GM10266 (cell line): ENCODE data around the gene ADGRL3.
"Not testable (repeated sequence)": the region's sequence is repeated elsewhere in the genome, so short reads cannot be mapped to it uniquely, and the experiment has no call there.

Experiments used
- DNase-seq: peaks from one replicate; pipeline ENCODE4 v3.0.0; 2012; ENCODE audit errors: extremely low spot score
- TF ChIP-seq, protein P1 (sequence below): IDR thresholded peaks from 2 replicates; pipeline ENCODE4 v1.5.1; 2012; ENCODE audit warnings: mild to moderate bottlenecking, low read depth; ENCODE audit not compliant: control insufficient read depth, insufficient read depth; ENCODE audit errors: missing control alignments

Gene ADGRL3

DNA sequence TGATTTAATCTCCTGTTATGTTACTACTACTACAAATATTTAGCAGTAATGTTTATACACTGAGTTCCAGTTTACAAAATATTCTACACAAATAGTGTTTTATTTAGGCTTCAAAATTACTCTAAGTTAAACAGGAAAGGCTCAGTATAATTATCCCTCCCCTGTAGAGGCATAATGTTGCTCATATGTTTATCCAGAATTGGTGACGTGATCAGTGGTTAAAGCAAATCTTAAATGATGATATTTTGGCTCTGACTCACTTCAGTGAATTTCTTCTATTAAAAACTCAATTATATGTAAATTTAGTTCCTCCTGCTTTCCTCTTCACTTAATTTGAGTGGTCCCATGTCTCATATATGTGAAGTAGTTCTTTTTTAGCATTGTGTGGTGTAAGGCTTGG, 438.5 kb downstream of the ADGRL3 start:
- DNase-seq, result no peak
- TF ChIP-seq, protein P1, sequence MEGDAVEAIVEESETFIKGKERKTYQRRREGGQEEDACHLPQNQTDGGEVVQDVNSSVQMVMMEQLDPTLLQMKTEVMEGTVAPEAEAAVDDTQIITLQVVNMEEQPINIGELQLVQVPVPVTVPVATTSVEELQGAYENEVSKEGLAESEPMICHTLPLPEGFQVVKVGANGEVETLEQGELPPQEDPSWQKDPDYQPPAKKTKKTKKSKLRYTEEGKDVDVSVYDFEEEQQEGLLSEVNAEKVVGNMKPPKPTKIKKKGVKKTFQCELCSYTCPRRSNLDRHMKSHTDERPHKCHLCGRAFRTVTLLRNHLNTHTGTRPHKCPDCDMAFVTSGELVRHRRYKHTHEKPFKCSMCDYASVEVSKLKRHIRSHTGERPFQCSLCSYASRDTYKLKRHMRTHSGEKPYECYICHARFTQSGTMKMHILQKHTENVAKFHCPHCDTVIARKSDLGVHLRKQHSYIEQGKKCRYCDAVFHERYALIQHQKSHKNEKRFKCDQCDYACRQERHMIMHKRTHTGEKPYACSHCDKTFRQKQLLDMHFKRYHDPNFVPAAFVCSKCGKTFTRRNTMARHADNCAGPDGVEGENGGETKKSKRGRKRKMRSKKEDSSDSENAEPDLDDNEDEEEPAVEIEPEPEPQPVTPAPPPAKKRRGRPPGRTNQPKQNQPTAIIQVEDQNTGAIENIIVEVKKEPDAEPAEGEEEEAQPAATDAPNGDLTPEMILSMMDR, result no peak

DNA sequence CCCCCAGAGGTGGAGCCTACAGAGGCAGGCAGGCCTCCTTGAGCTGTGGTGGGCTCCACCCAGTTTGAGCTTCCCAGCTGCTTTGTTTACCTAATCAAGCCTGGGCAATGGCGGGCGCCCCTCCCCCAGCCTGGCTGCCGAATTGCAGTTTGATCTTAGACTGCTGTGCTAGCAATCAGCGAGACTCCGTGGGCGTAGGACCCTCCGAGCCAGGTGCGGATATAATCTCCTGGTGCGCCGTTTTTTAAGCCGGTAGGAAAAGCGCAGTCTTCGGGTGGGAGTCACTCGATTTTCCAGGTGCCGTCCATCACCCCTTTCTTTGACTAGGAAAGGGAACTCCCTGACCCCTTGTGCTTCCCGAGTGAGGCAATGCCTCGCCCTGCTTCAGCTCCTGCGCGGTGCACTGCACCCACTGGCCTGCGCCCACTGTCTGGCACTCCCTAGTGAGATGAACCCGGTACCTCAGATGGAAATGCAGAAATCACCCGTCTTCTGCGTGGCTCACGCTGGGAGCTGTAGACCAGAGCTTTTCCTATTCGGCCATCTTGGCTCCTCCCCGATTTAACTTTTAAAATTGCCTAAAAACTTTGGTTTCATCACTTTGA, 446.7 kb downstream of the ADGRL3 start:
- not testable (repeated sequence) for DNase-seq

DNA sequence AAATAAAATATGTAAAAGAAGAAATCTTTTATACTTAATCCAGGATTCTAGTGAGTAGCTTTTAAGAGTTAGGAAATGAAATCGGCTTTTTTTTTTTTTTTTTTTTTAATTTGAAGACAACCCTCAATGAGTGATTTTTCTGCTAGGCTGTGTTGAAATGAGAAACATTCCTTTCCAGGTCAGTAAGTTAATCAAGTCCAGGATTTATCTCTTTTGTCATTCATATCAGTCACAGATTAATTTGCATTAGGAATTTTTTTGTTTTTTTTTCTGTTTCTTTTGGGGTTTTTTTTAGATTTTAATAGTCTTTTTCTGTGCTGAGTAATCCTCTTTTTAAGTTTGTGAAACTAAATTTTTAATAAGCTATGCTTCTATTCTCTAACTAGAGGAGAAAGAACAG, 448.1 kb downstream of the ADGRL3 start:
- TF ChIP-seq, protein P1, result no peak
- DNase-seq, result no peak

DNA sequence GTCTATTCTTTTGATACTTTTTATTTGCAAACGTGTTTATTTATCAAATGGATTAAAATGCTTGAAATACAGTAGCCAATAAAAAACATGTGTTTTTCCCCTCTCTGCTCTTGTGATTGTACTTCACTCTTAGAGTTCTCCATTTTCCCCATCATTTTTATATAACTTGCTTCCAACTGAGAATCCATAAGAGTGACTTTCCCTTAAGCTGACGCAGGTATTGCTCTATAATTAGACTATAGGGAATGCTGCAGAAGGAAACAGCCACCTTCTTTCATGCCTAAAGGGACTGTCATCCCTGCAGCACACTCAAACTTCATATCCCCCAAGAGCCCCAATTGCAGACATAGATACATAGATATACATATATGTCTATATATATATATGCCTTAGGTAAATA, 456.9 kb downstream of the ADGRL3 start:
- TF ChIP-seq, protein P1, result no peak
- no peak for DNase-seq

DNA sequence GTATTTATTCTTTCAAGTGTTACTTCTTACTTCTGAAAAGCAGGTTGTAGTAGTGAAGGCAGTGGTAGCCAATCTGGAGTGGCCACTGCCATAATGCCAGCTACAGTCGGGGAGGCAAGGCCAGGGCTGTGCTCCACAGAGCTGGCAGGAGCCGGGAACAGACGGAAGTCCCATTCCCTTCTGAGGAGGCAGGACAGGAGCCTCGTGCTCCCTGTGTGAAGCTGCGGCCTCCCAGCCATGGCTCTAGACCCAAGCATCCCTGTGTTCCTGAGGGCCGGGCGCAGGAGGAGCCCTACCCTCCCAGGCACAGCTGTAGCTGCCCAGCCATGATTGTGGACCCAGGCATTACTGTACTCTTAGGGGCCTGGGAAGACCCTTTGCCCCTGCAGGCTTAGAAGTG, 461.8 kb downstream of the ADGRL3 start:
- no peak for DNase-seq
- TF ChIP-seq, protein P1, result no peak

DNA sequence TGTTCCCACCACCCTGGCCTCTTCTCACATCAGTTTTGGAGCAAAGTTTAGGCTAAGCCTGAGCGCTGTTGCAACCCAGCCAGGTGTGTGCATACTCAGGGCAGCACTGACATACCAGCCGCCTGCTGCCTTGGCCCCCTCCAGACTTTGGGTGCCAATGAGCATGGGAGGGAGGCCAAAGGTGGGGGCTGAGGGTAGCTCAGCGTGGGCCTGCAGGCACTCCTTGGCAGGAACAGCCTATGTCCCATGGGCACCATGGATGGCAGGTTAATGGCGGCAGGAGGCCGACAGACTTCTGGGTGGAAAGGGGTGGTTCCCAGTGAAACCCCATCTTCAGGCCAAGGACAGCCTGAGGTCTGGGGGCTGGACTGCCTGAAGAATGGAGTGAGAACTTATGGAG, 462.2 kb downstream of the ADGRL3 start:
- no peak for DNase-seq
- TF ChIP-seq, protein P1, result no peak

DNA sequence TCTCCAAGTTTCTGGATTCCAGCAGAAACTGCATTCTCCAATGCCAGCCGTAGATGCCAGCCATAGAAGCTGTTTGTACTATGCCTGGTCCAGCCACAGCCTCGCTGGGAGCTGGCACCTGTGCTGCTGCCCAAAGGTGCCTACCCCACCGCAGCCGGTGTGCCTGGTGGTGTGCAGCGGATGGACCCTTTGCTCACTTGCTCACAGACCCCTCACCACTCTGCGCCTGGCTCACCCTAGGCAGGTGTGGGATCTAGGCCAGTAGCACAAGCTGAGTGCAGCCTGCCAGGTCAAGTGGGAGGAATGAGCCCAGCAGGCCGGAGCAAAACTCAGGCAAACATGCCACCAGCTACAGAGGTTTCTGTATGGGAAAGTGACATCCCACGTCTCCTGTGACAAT, 463.2 kb downstream of the ADGRL3 start:
- TF ChIP-seq, protein P1, result no peak
- DNase-seq, result no peak

DNA sequence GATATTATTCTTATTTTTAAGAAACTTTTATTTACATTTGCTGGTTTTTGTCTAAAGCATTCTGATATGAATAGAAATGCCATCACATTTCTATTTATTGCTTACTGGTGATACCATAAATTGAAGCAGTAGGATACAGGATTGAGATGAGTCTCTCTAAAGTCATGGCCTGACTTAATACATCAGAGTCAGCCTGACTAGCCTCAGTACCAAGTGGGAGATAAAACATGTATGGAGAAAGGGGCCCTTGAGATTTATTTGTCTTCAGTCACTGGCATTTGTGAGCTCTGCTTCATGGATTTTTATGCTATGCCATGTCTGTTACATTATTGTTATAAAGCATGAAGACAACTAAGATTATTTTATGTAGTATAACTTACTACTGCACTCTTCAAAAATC, 465.5 kb downstream of the ADGRL3 start:
- no peak for DNase-seq

More for the DNA sequence above, 465.5 kb downstream of the ADGRL3 start:
- TF ChIP-seq, protein P1, result no peak
